ENCODE data around the gene DISP3.

DISP3 gene

DNA sequence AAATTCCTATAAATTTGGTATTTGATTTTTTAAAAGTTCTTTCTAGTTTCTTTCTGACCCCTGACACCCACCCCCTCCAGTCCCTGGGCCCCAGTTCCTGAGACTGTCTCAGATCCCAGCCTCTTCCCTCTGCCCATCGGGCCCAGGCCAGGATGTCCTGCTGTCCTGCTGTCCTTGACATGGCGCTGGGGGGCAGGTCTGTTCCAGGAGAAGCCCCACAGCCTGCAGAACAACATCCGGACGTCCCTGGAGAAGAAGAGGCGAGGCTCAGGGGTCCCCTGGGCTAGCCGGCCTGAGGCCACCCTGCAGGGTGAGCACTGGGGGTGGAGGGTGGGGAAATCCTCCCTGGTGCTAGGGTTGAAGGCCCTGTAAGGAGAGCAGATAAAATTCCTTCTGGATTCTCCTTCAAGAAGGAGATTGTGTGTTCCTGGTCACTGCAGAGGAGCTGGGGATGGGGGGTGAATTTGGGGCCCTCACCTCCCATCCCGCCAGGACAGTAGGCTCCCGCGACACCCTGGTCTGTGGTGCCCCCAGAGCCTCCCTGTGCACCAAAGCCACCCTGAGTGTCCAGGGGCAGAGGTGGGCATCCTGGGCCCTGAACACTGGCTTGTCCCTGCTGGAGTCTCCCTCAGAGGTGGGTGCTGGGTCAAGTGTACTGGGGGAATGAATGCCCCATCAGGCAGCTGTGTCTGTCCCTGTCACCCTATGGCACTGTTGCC, 45.0 kb downstream of the DISP3 start:
- DNase-seq (ENCODE audit: low spot score) (peak; percentile 50), ATAC-seq (ENCODE audit: low read depth) (no peak; the same call in 2 of the 3 replicates)
- Histone ChIP-seq H3K36me3 (ENCODE audit: low read depth) (no peaks in the 10 kb centered on the region), H3K27ac (ENCODE audit: poor library complexity, severe bottlenecking) (no peak overlapping the region), H3K27me3 (ENCODE audit: insufficient read depth, poor library complexity, severe bottlenecking) (no peaks in the 10 kb centered on the region), H3K4me3 (ENCODE audit: severe bottlenecking) (no peak overlapping the region), H3K9me3 (ENCODE audit: severe bottlenecking) (no peaks in the 10 kb centered on the region), H3K4me1 (ENCODE audit: insufficient read depth, poor library complexity, severe bottlenecking) (no peaks in the 10 kb centered on the region)
- TF ChIP-seq, protein P1, sequence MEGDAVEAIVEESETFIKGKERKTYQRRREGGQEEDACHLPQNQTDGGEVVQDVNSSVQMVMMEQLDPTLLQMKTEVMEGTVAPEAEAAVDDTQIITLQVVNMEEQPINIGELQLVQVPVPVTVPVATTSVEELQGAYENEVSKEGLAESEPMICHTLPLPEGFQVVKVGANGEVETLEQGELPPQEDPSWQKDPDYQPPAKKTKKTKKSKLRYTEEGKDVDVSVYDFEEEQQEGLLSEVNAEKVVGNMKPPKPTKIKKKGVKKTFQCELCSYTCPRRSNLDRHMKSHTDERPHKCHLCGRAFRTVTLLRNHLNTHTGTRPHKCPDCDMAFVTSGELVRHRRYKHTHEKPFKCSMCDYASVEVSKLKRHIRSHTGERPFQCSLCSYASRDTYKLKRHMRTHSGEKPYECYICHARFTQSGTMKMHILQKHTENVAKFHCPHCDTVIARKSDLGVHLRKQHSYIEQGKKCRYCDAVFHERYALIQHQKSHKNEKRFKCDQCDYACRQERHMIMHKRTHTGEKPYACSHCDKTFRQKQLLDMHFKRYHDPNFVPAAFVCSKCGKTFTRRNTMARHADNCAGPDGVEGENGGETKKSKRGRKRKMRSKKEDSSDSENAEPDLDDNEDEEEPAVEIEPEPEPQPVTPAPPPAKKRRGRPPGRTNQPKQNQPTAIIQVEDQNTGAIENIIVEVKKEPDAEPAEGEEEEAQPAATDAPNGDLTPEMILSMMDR (IDR thresholded peaks at IDR 0.05; ENCODE audit: poor library complexity, severe bottlenecking) = no peak

- ATAC-seq (ENCODE audit: low read depth) = no peak
- Histone ChIP-seq H3K27me3 (ENCODE audit: insufficient read depth, poor library complexity, severe bottlenecking) (no peaks in the 10 kb centered on the region), H3K36me3 (ENCODE audit: low read depth) (no peaks in the 10 kb centered on the region), H3K4me3 (ENCODE audit: severe bottlenecking) (no peak overlapping the region), H3K4me1 (ENCODE audit: insufficient read depth, poor library complexity, severe bottlenecking) (no peaks in the 10 kb centered on the region), H3K27ac (ENCODE audit: poor library complexity, severe bottlenecking) (no peak overlapping the region), H3K9me3 (ENCODE audit: severe bottlenecking) (no peaks in the 10 kb centered on the region)
- no peak for DNase-seq (ENCODE audit: low spot score)
- TF ChIP-seq, protein P1 (IDR thresholded peaks at IDR 0.05; ENCODE audit: poor library complexity, severe bottlenecking) = no peak
Observed at GRCh38 chr1:11524465-11525150, 45.7 kb downstream of the DISP3 start.

- no peaks in the 10 kb centered on the region for H3K27me3 ChIP-seq (ENCODE audit: insufficient read depth, poor library complexity, severe bottlenecking)
- no peaks in the 10 kb centered on the region for H3K4me1 ChIP-seq (ENCODE audit: insufficient read depth, poor library complexity, severe bottlenecking)
- no peaks in the 10 kb centered on the region for H3K9me3 ChIP-seq (ENCODE audit: severe bottlenecking)
- no peak overlapping the region for H3K27ac ChIP-seq (ENCODE audit: poor library complexity, severe bottlenecking)
- DNase-seq (ENCODE audit: low spot score) = no peak
- ATAC-seq (ENCODE audit: low read depth) = no peak
- no peak overlapping the region for H3K4me3 ChIP-seq (ENCODE audit: severe bottlenecking)
- TF ChIP-seq, protein P1 (IDR thresholded peaks at IDR 0.05; ENCODE audit: poor library complexity, severe bottlenecking) = no peak
- no peaks in the 10 kb centered on the region for H3K36me3 ChIP-seq (ENCODE audit: low read depth)
Observed at GRCh38 chr1:11525151-11525505, 46.2 kb downstream of the DISP3 start.

DNA sequence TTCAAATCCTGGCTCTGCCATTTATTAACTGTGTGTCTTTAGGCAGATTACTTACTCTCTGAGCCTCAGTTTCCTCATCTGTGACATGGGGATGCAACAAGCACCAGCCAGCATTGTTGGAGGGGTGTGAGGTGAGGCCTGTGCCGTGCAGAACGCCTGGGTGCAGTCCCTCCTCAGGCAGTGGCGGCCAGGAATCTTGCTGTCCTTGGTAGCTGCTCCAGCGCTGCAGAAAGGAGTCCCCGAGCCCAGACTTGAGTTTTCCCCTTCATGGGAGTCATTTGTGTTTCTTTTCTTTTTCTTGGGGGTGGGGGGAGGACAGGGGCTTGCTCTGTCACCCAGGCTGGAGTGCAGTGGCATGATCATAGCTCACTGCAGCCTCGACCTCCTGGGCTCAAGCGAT, 46.6 kb downstream of the DISP3 start:
- TF ChIP-seq, protein P1 (IDR thresholded peaks at IDR 0.05; ENCODE audit: poor library complexity, severe bottlenecking) = no peak
- ATAC-seq (ENCODE audit: low read depth) = no peak
- no peaks in the 10 kb centered on the region for H3K4me1 ChIP-seq (ENCODE audit: insufficient read depth, poor library complexity, severe bottlenecking)

More for the DNA sequence above, 46.6 kb downstream of the DISP3 start:
- H3K36me3 ChIP-seq (ENCODE audit: low read depth) = no peaks in the 10 kb centered on the region
- no peak overlapping the region for H3K4me3 ChIP-seq (ENCODE audit: severe bottlenecking)
- DNase-seq (ENCODE audit: low spot score) = peak; percentile 51
- H3K27ac ChIP-seq (ENCODE audit: poor library complexity, severe bottlenecking) = no peak overlapping the region
- no peaks in the 10 kb centered on the region for H3K9me3 ChIP-seq (ENCODE audit: severe bottlenecking)
- H3K27me3 ChIP-seq (ENCODE audit: insufficient read depth, poor library complexity, severe bottlenecking) = no peaks in the 10 kb centered on the region
